Vagina (tissue), 2 donors: ENCODE results near the gene RAPGEF4. TPM values are rescaled to one million over a fixed set of nuclear protein-coding genes. Genes with fewer than 3 reads are reported as not detected.

Experiments used
- DNase-seq, 2 donors: peaks; one replicate each; pipeline ENCODE4 v3.0.0-alpha.2; 2017; ENCODE audit errors: extremely low spot score in 2 of 2
- H3K27ac ChIP-seq: fragments of 200-600 bp; sonication (generic); one replicate; pipeline ENCODE4 v1.5.1; 2019
- H3K27me3 ChIP-seq: fragments of 200-600 bp; sonication (generic); one replicate; pipeline ENCODE4 v1.5.1; 2019
- H3K36me3 ChIP-seq, 2 donors: fragments of 200-600 bp; sonication (generic); one replicate each; pipeline ENCODE4 v1.5.1; 2017 to 2019
- H3K4me1 ChIP-seq: fragments of 200-600 bp; sonication (generic); one replicate; pipeline ENCODE4 v1.5.1; 2019
- H3K4me3 ChIP-seq, 2 donors: fragments of 200-600 bp; sonication (generic); 1 replicate in 1 of 2; 2 replicates in 1 of 2; pipeline ENCODE4 v1.5.1; 2016 to 2019
- H3K9me3 ChIP-seq: fragments of 200-600 bp; sonication (generic); one replicate; pipeline ENCODE4 v1.5.1; 2019
- POLR2A ChIP-seq, 2 donors: fragments of 450-650 bp; IDR thresholded peaks; one replicate each; pipeline ENCODE4 v1.6.1; 2017; ENCODE audit warnings: antibody characterized with exemption in 2 of 2, mild to moderate bottlenecking in 2 of 2, moderate library complexity in 2 of 2
- POLR2AphosphoS5 ChIP-seq, 2 donors: sonication (generic); formaldehyde crosslinking; IDR thresholded peaks; one replicate each; pipeline ENCODE4 v1.9.0; 2017; ENCODE audit warnings: antibody characterized with exemption in 2 of 2, mild to moderate bottlenecking in 2 of 2, low read depth in 1 of 2; ENCODE audit not compliant: insufficient read depth in 1 of 2
- intact Hi-C: fragments of 100-400 bp; cut with DNase I; formaldehyde crosslinking; loops from one replicate; pipeline ENCODE4 v1.15.1; 2023
- total RNA-seq: library from RNA; depleted of rRNA; stranded (reverse); fragments of >200 nt; gene quantifications from one replicate; pipeline ENCODE4 v1.2.3, GENCODE V29; 2016
- TF ChIP-seq, protein P1 (sequence below), 3 experiments: fragments of 450-650 bp in 2 of 3; fragments of 200-600 bp in 1 of 3; sonication (generic) in 1 of 3; IDR thresholded peaks; one replicate each; pipeline ENCODE4 v1.5.1; 2017 to 2019; ENCODE audit warnings: antibody characterized with exemption in 3 of 3, mild to moderate bottlenecking in 2 of 3, moderate library complexity in 2 of 3

Gene RAPGEF4
- total RNA-seq, 1 donor from 2014 or later, result 18.4 TPM

DNA sequence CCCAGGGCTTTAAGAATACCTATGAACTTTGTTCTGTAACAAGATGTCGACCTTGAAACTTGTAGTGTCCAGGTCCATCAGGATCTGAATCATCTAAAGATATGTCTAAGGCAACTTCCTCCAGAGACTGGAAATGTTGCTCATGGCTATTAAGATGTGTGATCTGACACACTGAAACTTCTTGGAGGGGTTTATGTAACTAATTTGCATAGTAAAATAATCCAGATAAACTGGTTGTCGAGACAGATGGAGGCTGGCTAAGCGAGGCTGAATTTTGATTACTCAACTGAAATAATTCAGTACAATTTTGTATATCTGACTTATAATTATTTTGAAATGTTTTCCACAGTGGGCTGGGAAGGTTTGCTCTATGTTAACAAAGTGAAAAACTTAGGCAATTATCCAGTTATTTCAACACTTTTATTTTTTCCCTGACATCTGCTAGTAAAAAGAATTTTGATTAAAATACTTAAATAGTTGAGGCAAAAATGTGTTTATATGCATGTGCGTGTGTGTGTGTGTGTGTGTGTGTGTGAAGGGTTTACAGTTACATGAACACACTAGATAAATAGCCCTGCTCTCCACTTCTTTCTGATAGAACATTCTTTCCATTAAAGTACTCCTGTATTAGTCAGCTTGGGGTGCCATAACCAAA, 328.6 kb downstream of the RAPGEF4 start:
- Histone ChIP-seq H3K27ac (peak overlapping the region; percentile 41), H3K9me3 (no peaks in the 10 kb centered on the region), H3K4me1 (no peaks in the 10 kb centered on the region), H3K4me3 (no peak overlapping the region), H3K36me3 (no peaks in the 10 kb centered on the region), H3K27me3 (no peaks in the 10 kb centered on the region)
- DNase-seq, result no peak
- no peak for TF ChIP-seq POLR2AphosphoS5 (IDR thresholded peaks at IDR 0.05; ENCODE audit: insufficient read depth in 1 of 2, low read depth in 1 of 2)
- TF ChIP-seq, protein P1, sequence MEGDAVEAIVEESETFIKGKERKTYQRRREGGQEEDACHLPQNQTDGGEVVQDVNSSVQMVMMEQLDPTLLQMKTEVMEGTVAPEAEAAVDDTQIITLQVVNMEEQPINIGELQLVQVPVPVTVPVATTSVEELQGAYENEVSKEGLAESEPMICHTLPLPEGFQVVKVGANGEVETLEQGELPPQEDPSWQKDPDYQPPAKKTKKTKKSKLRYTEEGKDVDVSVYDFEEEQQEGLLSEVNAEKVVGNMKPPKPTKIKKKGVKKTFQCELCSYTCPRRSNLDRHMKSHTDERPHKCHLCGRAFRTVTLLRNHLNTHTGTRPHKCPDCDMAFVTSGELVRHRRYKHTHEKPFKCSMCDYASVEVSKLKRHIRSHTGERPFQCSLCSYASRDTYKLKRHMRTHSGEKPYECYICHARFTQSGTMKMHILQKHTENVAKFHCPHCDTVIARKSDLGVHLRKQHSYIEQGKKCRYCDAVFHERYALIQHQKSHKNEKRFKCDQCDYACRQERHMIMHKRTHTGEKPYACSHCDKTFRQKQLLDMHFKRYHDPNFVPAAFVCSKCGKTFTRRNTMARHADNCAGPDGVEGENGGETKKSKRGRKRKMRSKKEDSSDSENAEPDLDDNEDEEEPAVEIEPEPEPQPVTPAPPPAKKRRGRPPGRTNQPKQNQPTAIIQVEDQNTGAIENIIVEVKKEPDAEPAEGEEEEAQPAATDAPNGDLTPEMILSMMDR (IDR thresholded peaks at IDR 0.05), result no peak
- no peak for TF ChIP-seq POLR2A (IDR thresholded peaks at IDR 0.05)
- intact Hi-C loops, result no loop called here

DNA sequence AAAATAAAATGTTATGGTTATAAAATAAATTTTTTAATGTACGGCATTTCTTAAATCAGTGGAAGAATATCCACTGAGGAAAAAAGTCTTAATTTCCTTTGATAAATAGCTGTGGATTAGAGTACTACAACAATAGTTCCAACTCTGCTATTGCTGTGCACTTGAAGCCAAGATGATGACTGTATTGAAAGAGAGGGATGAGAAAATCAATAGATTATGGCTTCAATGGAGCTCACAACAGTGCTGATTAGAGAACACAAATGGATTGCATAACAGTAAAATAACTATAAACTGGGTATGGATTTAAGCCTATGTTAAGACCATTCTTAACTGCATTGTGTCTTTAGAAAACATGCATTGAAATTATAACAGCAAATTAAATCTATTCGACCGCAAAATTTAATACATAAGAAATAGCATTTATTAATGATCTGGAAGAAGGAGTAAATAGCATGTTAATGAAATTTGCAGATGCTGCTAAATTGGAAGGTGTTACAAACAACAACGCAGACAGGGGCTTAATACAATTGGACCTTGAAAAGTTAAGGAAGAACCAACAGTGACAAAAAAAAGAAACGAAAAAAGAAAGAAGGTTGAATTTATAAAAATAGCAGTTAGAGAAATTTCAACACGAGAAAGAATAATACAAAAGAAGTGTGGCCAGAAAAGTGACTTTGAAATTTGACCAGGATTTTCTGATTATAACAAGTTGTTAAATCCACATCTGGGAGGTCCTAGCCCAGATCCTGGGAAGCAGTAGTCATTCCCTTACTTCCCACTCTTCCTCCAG, 331.4 kb downstream of the RAPGEF4 start:
- no peak for DNase-seq
- Histone ChIP-seq H3K27ac (no peak overlapping the region), H3K4me3 (no peak overlapping the region), H3K36me3 (no peaks in the 10 kb centered on the region), H3K4me1 (no peaks in the 10 kb centered on the region), H3K27me3 (no peaks in the 10 kb centered on the region), H3K9me3 (no peaks in the 10 kb centered on the region)
- intact Hi-C loops, result no loop called here
- TF ChIP-seq POLR2A (IDR thresholded peaks at IDR 0.05), result no peak
- TF ChIP-seq, protein P1 (IDR thresholded peaks at IDR 0.05), result no peak
- TF ChIP-seq POLR2AphosphoS5 (IDR thresholded peaks at IDR 0.05; ENCODE audit: insufficient read depth in 1 of 2, low read depth in 1 of 2), result no peak

DNA sequence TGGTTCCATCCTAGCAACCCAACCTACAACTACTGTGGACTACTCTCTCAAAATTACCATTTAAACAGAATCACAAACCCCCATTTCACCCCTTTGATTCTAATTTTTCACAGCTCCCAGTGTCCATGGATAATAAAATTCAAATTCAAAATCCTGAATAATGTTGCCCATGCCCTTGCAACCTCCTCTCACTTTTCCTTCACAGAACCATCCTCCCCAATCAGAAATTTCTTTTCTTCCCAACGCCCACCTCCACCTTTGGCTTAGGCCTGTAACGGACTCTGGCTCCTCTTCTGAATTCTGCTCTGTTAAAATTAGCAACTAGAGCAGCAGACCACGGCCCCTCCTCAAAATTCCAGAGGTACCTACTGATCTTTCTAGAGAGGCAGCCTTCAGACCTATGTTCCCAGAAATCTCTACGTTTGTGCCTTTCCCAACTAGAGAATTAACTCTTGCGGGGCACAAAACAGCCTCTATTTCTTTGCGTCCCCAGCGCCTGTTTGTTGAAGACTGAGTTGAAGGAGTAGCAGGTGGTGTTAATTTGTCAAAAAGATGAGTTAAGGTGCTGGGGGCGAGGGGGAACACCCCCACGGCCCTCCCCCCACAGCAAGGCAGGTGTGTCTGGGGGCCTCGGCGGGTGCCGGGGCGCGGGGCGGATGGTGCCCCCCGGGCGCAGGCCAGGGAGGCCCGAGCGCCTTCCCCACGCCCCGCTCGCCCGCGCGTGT, 339.6 kb downstream of the RAPGEF4 start:
- peak overlapping the region; percentile 99 for H3K27ac ChIP-seq
- H3K9me3 ChIP-seq, result no peaks in the 10 kb centered on the region
- H3K4me1 ChIP-seq, result peaks cover 29% of the 10 kb centered on the region
- DNase-seq, result no peak
- intact Hi-C loops, result no loop called here
- TF ChIP-seq POLR2AphosphoS5 (IDR thresholded peaks at IDR 0.05; ENCODE audit: insufficient read depth in 1 of 2, low read depth in 1 of 2), result no peak
- TF ChIP-seq, protein P1 (IDR thresholded peaks at IDR 0.05), result no peak
- no peak for TF ChIP-seq POLR2A (IDR thresholded peaks at IDR 0.05)
- no peaks in the 10 kb centered on the region for H3K27me3 ChIP-seq
- H3K36me3 ChIP-seq, result no peaks in the 10 kb centered on the region
- peak overlapping the region; percentile 77 to 83 for H3K4me3 ChIP-seq

DNA sequence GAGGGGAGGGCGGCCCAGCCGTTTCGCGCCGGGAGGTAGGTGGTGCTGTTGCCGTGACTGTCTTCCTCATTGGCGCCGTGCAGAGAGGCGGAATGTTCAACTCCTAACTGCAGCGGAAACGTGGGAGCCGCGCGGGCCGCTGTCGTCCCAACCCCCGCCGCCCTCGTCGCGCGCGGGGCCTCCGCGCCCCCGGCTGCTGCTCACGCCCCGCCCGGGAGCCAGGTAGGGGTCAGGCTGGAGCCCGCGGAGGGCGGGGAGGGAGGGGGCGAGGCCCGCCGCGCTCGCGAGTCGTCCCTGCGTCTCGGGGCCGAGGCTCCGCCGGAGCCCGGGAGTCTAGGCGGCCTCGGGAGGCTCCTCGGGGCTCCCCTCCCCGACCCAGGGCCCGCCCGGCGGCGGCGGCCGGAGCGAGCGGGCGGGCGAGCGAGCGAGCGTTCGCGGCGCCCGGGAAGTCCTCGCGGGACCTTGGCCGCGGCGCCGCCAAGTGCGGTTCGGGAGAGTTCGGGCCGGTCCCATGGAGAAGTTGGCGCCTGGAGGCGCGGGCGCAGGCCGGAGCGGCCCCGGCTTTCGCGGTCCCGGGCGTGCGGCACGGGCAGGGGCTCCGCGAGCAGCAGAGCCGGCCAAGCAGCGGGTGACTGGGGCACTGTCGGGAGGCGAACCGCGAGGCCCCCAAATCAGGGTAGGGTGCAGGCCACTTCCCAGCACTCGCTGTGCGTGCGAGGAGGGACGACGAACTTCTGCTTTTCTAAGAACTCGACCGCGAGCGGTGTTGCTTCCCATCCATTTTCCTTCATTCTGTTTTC, 340.3 kb downstream of the RAPGEF4 start, which contains the start of gene MAP3K20:
Gene MAP3K20, plus strand, starts transcription at position 66 of the 800 bp plus-strand sequence. CDS start 15,186 bp downstream, outside the sequence.
- TF ChIP-seq, protein P1 (IDR thresholded peaks at IDR 0.05), result peak in 1 of 3 experiments; percentile 64
- TF ChIP-seq POLR2AphosphoS5 (IDR thresholded peaks at IDR 0.05; ENCODE audit: insufficient read depth in 1 of 2, low read depth in 1 of 2) (peak in 1 of 2 donors; percentile 52), POLR2A (IDR thresholded peaks at IDR 0.05) (peak in 1 of 2 donors; percentile 67)
- Histone ChIP-seq H3K9me3 (no peaks in the 10 kb centered on the region), H3K4me1 (peaks cover 29% of the 10 kb centered on the region), H3K36me3 (no peaks in the 10 kb centered on the region), H3K4me3 (peak within 1 kb of the TSS; percentile 77 to 83), H3K27ac (peak within 1 kb of the TSS; percentile 99), H3K27me3 (no peaks in the 10 kb centered on the region)
- intact Hi-C loops, result loop anchor here (1.0 kb wide), 1 partner anchor 134 kb away; no protein-coding TSS in a partner anchor
- DNase-seq, result no peak
